GM19395 (cell line): ENCODE results near the gene MAPK14.
"Not testable (repeated sequence)": the region's sequence is repeated elsewhere in the genome, so short reads cannot be mapped to it uniquely, and the experiment has no call there.

Experiments used
- ATAC-seq: cut with Tn5 transposase; IDR thresholded peaks from one replicate; pipeline ENCODE4 v1.9.1; 2021; ENCODE audit warnings: mild to moderate bottlenecking, moderate library complexity; ENCODE audit not compliant: unreplicated experiment

The MAPK14 gene

GRCh38 chr6:36067374-36068011 is 39.9 kb downstream of the MAPK14 start:
- no peak for ATAC-seq

GRCh38 chr6:36068012-36068392 is 40.4 kb downstream of the MAPK14 start:
- no peak for ATAC-seq

- ATAC-seq, result no peak
Measured at GRCh38 chr6:36068586-36068985, 41.0 kb downstream of the MAPK14 start.

GRCh38 chr6:36069573-36069972 is 42.0 kb downstream of the MAPK14 start:
- no peak for ATAC-seq

GRCh38 chr6:36070252-36070651 is 42.6 kb downstream of the MAPK14 start:
- ATAC-seq, result no peak

GRCh38 chr6:36071281-36071680 is 43.7 kb downstream of the MAPK14 start:
- no peak for ATAC-seq

GRCh38 chr6:36071714-36072113 is 44.1 kb downstream of the MAPK14 start:
- ATAC-seq, result no peak

GRCh38 chr6:36072681-36073080 is 45.1 kb downstream of the MAPK14 start:
- no peak for ATAC-seq

- no peak for ATAC-seq
Measured at GRCh38 chr6:36073587-36073986, 46.0 kb downstream of the MAPK14 start.

- no peak for ATAC-seq
Measured at GRCh38 chr6:36075656-36076055, 48.0 kb downstream of the MAPK14 start.

GRCh38 chr6:36076178-36077063 is 48.8 kb downstream of the MAPK14 start:
- no peak for ATAC-seq

GRCh38 chr6:36078159-36078558 is 50.6 kb downstream of the MAPK14 start:
- ATAC-seq, result no peak

- no peak for ATAC-seq
Measured at GRCh38 chr6:36079601-36080000, 52.0 kb downstream of the MAPK14 start.

GRCh38 chr6:36082318-36082717 is 54.7 kb downstream of the MAPK14 start:
- ATAC-seq, result no peak

GRCh38 chr6:36083446-36083845 is 55.8 kb downstream of the MAPK14 start:
- ATAC-seq, result no peak

- not testable (repeated sequence) for ATAC-seq
Measured at GRCh38 chr6:36088204-36088603, 60.6 kb downstream of the MAPK14 start.

GRCh38 chr6:36089048-36089447 is 61.4 kb downstream of the MAPK14 start:
- no peak for ATAC-seq

GRCh38 chr6:36094238-36094637 is 66.6 kb downstream of the MAPK14 start:
- ATAC-seq, result no peak

GRCh38 chr6:36094753-36095496 is 67.3 kb downstream of the MAPK14 start:
- ATAC-seq, result no peak

- ATAC-seq, result no peak
Measured at GRCh38 chr6:36095497-36096391, 68.1 kb downstream of the MAPK14 start.
